H1 (cell line): Measurements from ENCODE around the gene MYH11. TPM values are rescaled to one million over a fixed set of nuclear protein-coding genes. Genes with fewer than 3 reads are reported as not detected.

ENCODE experiments used
- CTCF ChIA-PET: fragments of 300-600 bp; sonication (Branson Sonifier 250); formaldehyde crosslinking; loops from one replicate; lab custom pipeline; 2021; ENCODE audit not compliant: partially characterized antibody; lab: Charles Lee
- POLR2A ChIA-PET: fragments of 300-600 bp; sonication (Branson Sonifier 250); formaldehyde crosslinking; loops from one replicate; lab custom pipeline; 2021; ENCODE audit warnings: inconsistent platforms; ENCODE audit not compliant: partially characterized antibody; lab: Charles Lee
- DNase-seq, 2 experiments: peaks; one replicate each; pipeline versions ENCODE4 v3.0.0 to v3.0.0-alpha.2; 2010 to 2022; ENCODE audit warnings: low spot score in 2 of 2, low read depth in 1 of 2, mixed read lengths in 1 of 2
- FAIRE-seq: peaks from 2 replicates; lab custom pipeline; 2011; peaks lifted over from hg19 to GRCh38; lab: Jason Lieb, UNC
- H2AFZ ChIP-seq: 2 replicates; pipeline ENCODE4 v1.8.1; 2012; ENCODE audit warnings: low read length, inconsistent platforms
- H2AK5ac ChIP-seq: 2 replicates; pipeline ENCODE4 v1.6.1; 2013; ENCODE audit warnings: low read depth, low read length
- H2BK120ac ChIP-seq: replicated peaks from 2 replicates; pipeline ENCODE3; 2013; ENCODE audit warnings: low read depth, low read length, inconsistent platforms
- H2BK12ac ChIP-seq: 2 replicates; pipeline ENCODE4 v1.6.1; 2013; ENCODE audit warnings: low read depth, low read length
- H2BK15ac ChIP-seq: 2 replicates; pipeline ENCODE4 v1.6.1; 2013; ENCODE audit warnings: low read length
- H2BK20ac ChIP-seq: 2 replicates; pipeline ENCODE4 v1.6.1; 2013; ENCODE audit warnings: low read length
- H2BK5ac ChIP-seq: 2 replicates; pipeline ENCODE4 v1.6.1; 2013; ENCODE audit warnings: low read depth, low read length
- H3K14ac ChIP-seq: 2 replicates; pipeline ENCODE4 v1.6.1; 2013; ENCODE audit warnings: inconsistent platforms; ENCODE audit not compliant: insufficient read length
- H3K18ac ChIP-seq: 2 replicates; pipeline ENCODE4 v1.6.1; 2013; ENCODE audit warnings: low read length; ENCODE audit errors: extremely low read depth
- H3K23ac ChIP-seq: 2 replicates; pipeline ENCODE4 v1.6.1; 2013; ENCODE audit warnings: inconsistent platforms; ENCODE audit not compliant: insufficient read length
- H3K23me2 ChIP-seq: 2 replicates; pipeline ENCODE4 v1.6.1; 2013; ENCODE audit warnings: low read depth, low read length
- H3K27ac ChIP-seq: 2 replicates; pipeline ENCODE4 v1.6.1; 2011; ENCODE audit warnings: low read depth, low read length, inconsistent platforms
- H3K27me3 ChIP-seq, 4 experiments: replicated peaks in 1 of 4; 1 replicate in 1 of 4; 2 replicates in 3 of 4; pipeline versions ENCODE4 v1.6.1 to v1.8.1; 2011 to 2013; ENCODE audit warnings: low read length in 3 of 4, mild to moderate bottlenecking in 3 of 4, inconsistent platforms in 2 of 4, mixed read lengths in 2 of 4, moderate library complexity in 1 of 4; ENCODE audit not compliant: control insufficient read depth in 3 of 4, insufficient read depth in 3 of 4; ENCODE audit errors: extremely low read depth in 1 of 4
- H3K36me3 ChIP-seq, 4 experiments: 2 replicates each; pipeline versions ENCODE4 v1.6.1 to v1.8.1; 2011 to 2013; ENCODE audit warnings: mild to moderate bottlenecking in 4 of 4, low read length in 3 of 4, moderate library complexity in 2 of 4, control low read depth in 1 of 4, inconsistent platforms in 1 of 4; ENCODE audit not compliant: insufficient read depth in 4 of 4, control insufficient read depth in 2 of 4
- H3K4ac ChIP-seq: replicated peaks from 2 replicates; pipeline ENCODE3; 2013; ENCODE audit warnings: low read length, low read depth, mixed read lengths, inconsistent platforms; ENCODE audit not compliant: insufficient read length
- H3K4me1 ChIP-seq, 4 experiments: replicated peaks in 1 of 4; 1 replicate in 1 of 4; 2 replicates in 3 of 4; pipeline versions ENCODE4 v1.6.1 to v1.8.1; 2011 to 2013; ENCODE audit warnings: low read length in 3 of 4, inconsistent platforms in 2 of 4, mixed read lengths in 1 of 4; ENCODE audit not compliant: insufficient read depth in 4 of 4, control insufficient read depth in 3 of 4
- H3K4me2 ChIP-seq, 2 experiments: 2 replicates each; pipeline versions ENCODE4 v1.6.1 to v1.8.1; 2011 to 2013; ENCODE audit warnings: low read depth in 2 of 2, low read length in 2 of 2, control low read depth in 1 of 2, inconsistent platforms in 1 of 2, mild to moderate bottlenecking in 1 of 2; ENCODE audit not compliant: insufficient read depth in 1 of 2
- H3K4me3 ChIP-seq, 4 experiments: fragments of 200-600, 300-600 bp in 1 of 4; sonication (generic), shearing (Covaris generic), sonication (Bioruptor Twin) in 1 of 4; 2 replicates each; pipeline versions ENCODE4 v1.5.1 to v1.8.1; 2011 to 2016; ENCODE audit warnings: low read length in 4 of 4, low read depth in 3 of 4, control low read depth in 2 of 4, inconsistent platforms in 2 of 4, mild to moderate bottlenecking in 2 of 4, mixed read lengths in 1 of 4, moderate library complexity in 1 of 4; ENCODE audit not compliant: insufficient read depth in 2 of 4; ENCODE audit errors: extremely low read depth in 1 of 4
- H3K56ac ChIP-seq: replicated peaks from 2 replicates; pipeline ENCODE3; 2013; ENCODE audit warnings: low read depth, mild to moderate bottlenecking, mixed read lengths, low read length, inconsistent platforms; ENCODE audit not compliant: insufficient read length
- H3K79me1 ChIP-seq: 2 replicates; pipeline ENCODE4 v1.6.1; 2013; ENCODE audit warnings: low read depth, low read length, control low read depth
- H3K79me2 ChIP-seq, 2 experiments: 2 replicates each; pipeline versions ENCODE4 v1.6.1 to v1.8.1; 2012 to 2013; ENCODE audit warnings: low read length in 2 of 2, mild to moderate bottlenecking in 2 of 2, inconsistent platforms in 1 of 2; ENCODE audit not compliant: insufficient read depth in 2 of 2, control insufficient read depth in 1 of 2
- H3K9ac ChIP-seq, 4 experiments: replicated peaks in 1 of 4; 1 replicate in 1 of 4; 2 replicates in 3 of 4; pipeline versions ENCODE4 v1.6.1 to v1.8.1; 2011 to 2013; ENCODE audit warnings: low read depth in 3 of 4, low read length in 3 of 4, control low read depth in 2 of 4, mild to moderate bottlenecking in 2 of 4, moderate library complexity in 2 of 4, inconsistent platforms in 1 of 4; ENCODE audit errors: extremely low read depth in 1 of 4
- H3K9me3 ChIP-seq, 2 experiments: 2 replicates each; pipeline versions ENCODE4 v1.6.1 to v1.8.1; 2012 to 2013; ENCODE audit warnings: mild to moderate bottlenecking in 2 of 2, moderate library complexity in 2 of 2, control low read depth in 1 of 2, inconsistent platforms in 1 of 2, low read depth in 1 of 2, low read length in 1 of 2, mixed read lengths in 1 of 2; ENCODE audit not compliant: insufficient read depth in 2 of 2
- H4K20me1 ChIP-seq, 2 experiments: replicated peaks in 1 of 2; 2 replicates each; pipeline versions ENCODE3 to v1.8.1; 2011 to 2013; ENCODE audit warnings: inconsistent platforms in 2 of 2, low read length in 2 of 2, mild to moderate bottlenecking in 1 of 2; ENCODE audit not compliant: insufficient read depth in 2 of 2, control insufficient read depth in 1 of 2
- H4K5ac ChIP-seq: 2 replicates; pipeline ENCODE4 v1.6.1; 2013; ENCODE audit warnings: low read length, low read depth, mixed read lengths, inconsistent platforms; ENCODE audit not compliant: insufficient read length
- H4K8ac ChIP-seq: 2 replicates; pipeline ENCODE4 v1.8.0; 2013; ENCODE audit warnings: mild to moderate bottlenecking, moderate library complexity, low read length, inconsistent platforms; ENCODE audit not compliant: insufficient read depth; ENCODE audit errors: extremely low read depth
- H4K91ac ChIP-seq: replicated peaks from 2 replicates; pipeline ENCODE3; 2013; ENCODE audit warnings: low read length, mixed read lengths, inconsistent platforms; ENCODE audit not compliant: insufficient read length
- CEBPB ChIP-seq: IDR thresholded peaks from 2 replicates; pipeline ENCODE4 v1.6.1; 2012; ENCODE audit warnings: low read depth, low read length
- WGBS, 2 experiments: shearing (Covaris generic) in 1 of 2; methylation state at CpG; one replicate each; pipeline versions ENCODE4 v1.1.6 to v1.1.7; 2013 to 2015; ENCODE audit warnings: low lambda C conversion rate in 2 of 2, mixed read lengths in 2 of 2, inconsistent platforms in 1 of 2, low coverage in 1 of 2, missing lambda C conversion rate in 1 of 2; ENCODE audit not compliant: insufficient replicate concordance in 2 of 2, insufficient coverage in 1 of 2, insufficient read length in 1 of 2; ENCODE audit errors: extremely low coverage in 1 of 2, missing lambda C conversion rate in 1 of 2; 5-methylcytosine and 5-hydroxymethylcytosine counted together
- polyA plus RNA-seq, 7 experiments: library from polyadenylated mRNA; depleted of rRNA in 3 of 7; stranded (reverse) in 5 of 7; unstranded in 2 of 7; fragments of >200 nt in 5 of 7; fragments of 200-250 nt in 2 of 7; gene quantifications; 1 replicate in 5 of 7; 2 replicates in 1 of 7; 4 replicates in 1 of 7; pipeline versions ENCODE4 v1.2.1 to v1.2.3, GENCODE V29; 2011 to 2013; ENCODE audit warnings: missing spikeins in 2 of 7, mixed read lengths in 2 of 7
- total RNA-seq: library from RNA; stranded (reverse); fragmentation: NEBNext Ultra II Directional; extraction: Animal tissue kit (Norgen Biotek cat#: 25700); gene quantifications from 2 replicates; pipeline ENCODE4 v1.2.1, GENCODE V29; 2021

Gene MYH11
- total and polyA plus RNA-seq, 2 of the 8 experiments (the other 6 are each of a cell fraction or from before 2014, with no cell fraction given), result 0.11 to 0.78 TPM

DNA sequence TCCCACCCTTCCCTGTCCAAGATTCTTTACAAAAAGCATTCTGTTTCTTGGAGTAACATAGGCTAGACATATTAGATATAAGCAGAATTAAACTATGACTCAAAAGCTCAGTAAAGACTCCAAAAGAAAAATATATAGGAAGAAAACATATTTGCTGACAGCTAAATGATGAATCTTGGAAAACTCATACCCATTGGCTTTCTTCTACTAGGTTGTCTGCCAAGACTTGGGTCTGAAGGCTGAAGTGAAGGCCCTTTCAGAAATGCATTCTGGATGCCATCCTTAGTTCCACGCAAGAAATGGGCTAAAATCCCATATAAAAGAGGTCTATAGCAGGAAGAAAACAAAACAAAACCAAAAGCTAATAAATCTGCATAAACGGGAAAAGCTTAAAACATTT lies 16.5 kb upstream of the MYH11 start:
- Histone ChIP-seq H3K79me1 (no peaks in the 10 kb centered on the region), H3K4me1 (no peaks in the 10 kb centered on the region), H3K4ac (no peak overlapping the region), H2AK5ac (no peak overlapping the region), H3K4me2 (no peak overlapping the region), H3K14ac (no peak overlapping the region), H2AFZ (no peak overlapping the region), H3K79me2 (no peaks in the 10 kb centered on the region), H2BK20ac (no peak overlapping the region), H4K5ac (no peak overlapping the region), H3K56ac (no peak overlapping the region), H4K91ac (no peak overlapping the region), H3K23me2 (no peaks in the 10 kb centered on the region), H2BK15ac (no peak overlapping the region), H2BK120ac (no peak overlapping the region), H2BK12ac (no peak overlapping the region), H4K8ac (no peak overlapping the region), H3K9ac (no peak overlapping the region), H3K23ac (no peak overlapping the region), H2BK5ac (no peak overlapping the region), H3K27me3 (no peaks in the 10 kb centered on the region), H3K27ac (no peak overlapping the region), H3K4me3 (no peak overlapping the region), H4K20me1 (peaks cover 0 to 7% of the 10 kb centered on the region in 2 experiments), H3K18ac (no peak overlapping the region), H3K36me3 (peaks cover 0 to 30% (median 9%) of the 10 kb centered on the region in 4 experiments; a peak in 5 of 8 replicates), H3K9me3 (no peaks in the 10 kb centered on the region)
- 83% methylated on average over 2 of the region's 2 CpGs; no CpG with 5 or more reads in 1 of the 2 experiments for WGBS, 2 experiments
- TF ChIP-seq CEBPB, result no peak
- POLR2A ChIA-PET, result interaction anchor here (0.9 to 1.8 kb wide), 4 partner anchors 14 to 97 kb away, joined by 3 to 6 read pairs (median 3); partner anchors contain the start of genes CEP20 and MYH11
- DNase-seq (no peak), FAIRE-seq (no peak)
- CTCF ChIA-PET, result interaction anchor here (0.6 to 4.2 kb wide), 10 partner anchors 9 to 254 kb away, joined by 3 to 23 read pairs (median 9); partner anchors contain the start of gene CEP20
